MG63 (cell line): ENCODE data around the gene MPST. TPM values are rescaled to one million over a fixed set of nuclear protein-coding genes. Genes with fewer than 3 reads are reported as not detected.
"Not testable (repeated sequence)": the region's sequence is repeated elsewhere in the genome, so short reads cannot be mapped to it uniquely, and the experiment has no call there.

Experiments
- DNase-seq: peaks from one replicate; pipeline ENCODE4 v3.0.0-alpha.2; 2020
- H3K27me3 ChIP-seq: fragments of 250-450 bp; sonication (Bioruptor Pico); 2 replicates; pipeline ENCODE4 v1.5.1; 2020; ENCODE audit warnings: mild to moderate bottlenecking, moderate library complexity
- H3K36me3 ChIP-seq: fragments of 250-450 bp; sonication (Bioruptor Pico); 2 replicates; pipeline ENCODE4 v1.5.1; 2020; ENCODE audit warnings: mild to moderate bottlenecking, moderate library complexity
- H3K4me3 ChIP-seq: fragments of 250-450 bp; sonication (Bioruptor Pico); 2 replicates; pipeline ENCODE4 v1.5.1; 2020; ENCODE audit warnings: mild to moderate bottlenecking, moderate library complexity
- H3K9me3 ChIP-seq: fragments of 250-450 bp; sonication (Bioruptor Pico); 2 replicates; pipeline ENCODE4 v1.5.1; 2020; ENCODE audit warnings: mild to moderate bottlenecking, moderate library complexity
- total RNA-seq: library from RNA; depleted of rRNA; stranded (reverse); fragments of >200 nt; shearing (Covaris generic); gene quantifications from 2 replicates; pipeline ENCODE4 v1.2.3, GENCODE V29; 2014; ENCODE audit warnings: low replicate concordance

The MPST gene
- total RNA-seq, 1 experiment from 2014 or later = 95.7 TPM

- H3K27me3 ChIP-seq = no peaks in the 10 kb centered on the region
- no peaks in the 10 kb centered on the region for H3K36me3 ChIP-seq
- no peak overlapping the region for H3K4me3 ChIP-seq
- DNase-seq = no peak
- no peaks in the 10 kb centered on the region for H3K9me3 ChIP-seq
Measured at GRCh38 chr22:37060801-37061610, 41.5 kb downstream of the MPST start.

DNA sequence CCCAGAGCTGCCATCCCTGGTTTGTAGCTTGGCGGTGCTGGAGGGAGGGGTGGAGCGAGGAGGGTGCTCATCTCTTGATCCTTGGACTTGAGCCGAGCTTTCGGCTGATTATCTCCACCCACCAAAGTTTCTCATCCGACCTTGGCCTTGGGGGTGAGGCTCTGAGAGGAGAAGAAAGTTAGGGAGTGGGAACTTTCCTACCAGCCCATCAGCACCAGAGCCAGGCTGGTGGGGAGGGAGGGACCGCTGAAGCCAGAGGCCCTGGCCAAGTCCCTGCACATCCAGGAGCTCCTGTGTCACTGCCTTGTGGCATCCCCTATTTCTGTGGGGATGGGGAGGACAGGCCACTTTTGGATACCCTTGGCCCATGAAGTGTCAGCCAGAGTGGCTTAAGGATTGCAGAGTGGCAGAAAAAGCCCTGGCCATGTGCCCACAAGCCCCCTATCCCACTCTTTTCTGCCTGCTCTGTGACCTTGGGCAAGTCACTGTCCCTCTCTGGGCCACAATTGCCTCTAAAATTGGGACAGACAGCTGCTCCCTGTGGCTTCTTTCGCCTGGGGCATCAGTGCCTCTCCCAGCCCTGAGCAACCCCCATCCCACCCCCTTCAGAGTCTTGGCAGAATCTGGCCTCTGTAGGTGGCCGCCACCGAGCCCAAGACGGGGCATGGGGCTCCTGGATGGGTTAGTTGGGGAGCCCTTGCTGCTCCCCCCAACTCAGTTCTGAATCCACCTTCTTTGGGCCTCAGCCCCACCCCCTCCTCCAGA lies 42.3 kb downstream of the MPST start:
- DNase-seq = no peak
- Histone ChIP-seq H3K27me3 (no peaks in the 10 kb centered on the region), H3K9me3 (no peaks in the 10 kb centered on the region), H3K36me3 (no peaks in the 10 kb centered on the region), H3K4me3 (no peak overlapping the region)

- Histone ChIP-seq H3K36me3 (no peaks in the 10 kb centered on the region), H3K9me3 (no peaks in the 10 kb centered on the region), H3K4me3 (no peak overlapping the region), H3K27me3 (no peaks in the 10 kb centered on the region)
- DNase-seq = no peak
Measured at GRCh38 chr22:37062376-37062675, 42.8 kb downstream of the MPST start.

GRCh38 chr22:37062702-37063381 lies 43.3 kb downstream of the MPST start:
- no peak overlapping the region for H3K4me3 ChIP-seq
- no peaks in the 10 kb centered on the region for H3K9me3 ChIP-seq
- no peaks in the 10 kb centered on the region for H3K27me3 ChIP-seq
- DNase-seq = no peak
- no peaks in the 10 kb centered on the region for H3K36me3 ChIP-seq

DNA sequence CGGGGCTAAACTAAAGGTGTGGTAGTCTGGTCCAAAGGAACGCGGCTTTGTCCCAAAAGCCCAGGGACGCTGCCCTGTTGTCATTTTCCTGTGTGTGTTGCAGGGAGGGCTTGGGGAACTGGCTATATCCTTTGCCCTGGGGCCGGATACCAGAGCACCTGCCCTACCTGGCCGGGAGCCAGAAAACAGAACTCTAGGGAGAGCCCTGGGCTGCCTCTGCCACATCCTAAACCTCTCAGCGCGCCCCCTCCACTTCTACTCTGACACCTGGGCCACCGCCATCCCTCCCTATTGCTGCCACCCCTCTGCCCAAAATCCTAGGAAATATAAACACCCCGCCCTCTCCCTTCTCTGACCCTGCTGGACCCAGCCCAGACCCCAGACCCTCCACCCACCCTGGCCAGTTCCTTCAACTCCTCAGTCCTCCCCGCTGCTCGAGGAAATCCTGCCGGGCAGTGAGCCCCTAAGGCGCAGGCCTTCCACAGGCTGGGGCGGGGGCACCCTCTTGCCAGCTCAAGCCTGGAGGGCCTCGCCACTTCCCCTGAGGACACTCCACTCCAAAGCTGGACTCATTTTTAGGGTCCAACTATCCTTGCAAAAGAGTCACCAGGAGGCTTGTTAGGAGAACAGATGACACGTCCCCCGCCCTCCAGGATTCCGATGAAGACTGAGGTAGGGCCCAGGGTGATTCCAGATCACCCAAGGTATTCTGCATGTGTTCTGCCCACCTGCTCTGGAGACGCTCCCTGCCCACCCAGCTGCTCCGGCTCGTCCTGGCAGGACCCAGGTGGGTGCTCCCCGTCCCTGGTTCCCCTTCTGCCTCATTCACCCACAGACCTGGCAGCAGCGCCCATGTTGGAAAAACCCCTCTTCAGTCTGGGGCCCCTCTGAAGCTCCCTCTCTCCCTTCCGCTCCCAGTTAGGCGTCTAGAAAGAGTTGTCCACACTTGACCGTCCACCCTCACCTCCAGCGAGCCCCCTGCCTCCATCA lies 44.2 kb downstream of the MPST start:
- no peaks in the 10 kb centered on the region for H3K27me3 ChIP-seq
- no peak for DNase-seq
- no peaks in the 10 kb centered on the region for H3K36me3 ChIP-seq
- no peaks in the 10 kb centered on the region for H3K9me3 ChIP-seq
- H3K4me3 ChIP-seq = no peak overlapping the region

DNA sequence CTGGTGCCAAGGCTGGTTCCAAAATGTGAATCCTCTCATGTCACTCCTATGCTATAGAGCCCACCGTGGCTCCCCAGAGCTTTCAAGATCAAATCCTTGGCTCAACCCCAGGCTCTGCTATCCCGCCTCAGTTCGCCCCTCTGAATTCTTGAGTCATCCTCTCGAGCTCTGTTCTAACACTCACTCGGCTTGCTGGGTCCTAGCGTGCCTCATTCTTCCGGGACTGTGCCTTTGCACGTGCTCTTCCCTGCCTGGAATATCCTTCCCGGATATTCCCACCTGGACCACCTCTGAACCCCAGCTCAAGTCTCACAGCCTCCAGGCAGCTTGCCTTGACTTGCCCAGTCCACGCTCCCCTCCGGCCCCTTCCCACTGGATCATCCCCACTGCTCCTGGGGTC lies 45.0 kb downstream of the MPST start:
- no peak overlapping the region for H3K4me3 ChIP-seq

DNA sequence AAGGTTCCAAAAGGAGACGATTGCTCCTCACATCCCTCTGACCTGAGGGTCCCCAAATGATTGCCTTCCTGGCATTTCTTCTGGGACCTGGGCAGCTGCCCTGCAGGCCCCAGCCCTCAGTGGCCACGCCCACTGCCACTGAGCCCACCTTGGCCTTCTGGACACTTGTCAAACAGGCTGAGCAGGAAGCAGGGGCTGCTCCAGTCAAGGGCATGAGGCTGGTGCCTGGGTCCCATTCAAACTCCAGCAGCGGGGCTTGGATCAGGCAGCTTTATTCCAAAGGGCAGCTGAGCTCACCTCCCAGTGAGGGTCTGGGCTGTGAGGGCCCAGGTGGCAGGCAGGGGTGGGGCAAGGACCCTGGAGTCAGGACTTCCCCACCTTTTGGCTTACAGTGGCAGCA lies 45.6 kb downstream of the MPST start:
- Histone ChIP-seq H3K27me3 (no peaks in the 10 kb centered on the region), H3K4me3 (no peak overlapping the region), H3K9me3 (no peaks in the 10 kb centered on the region), H3K36me3 (no peaks in the 10 kb centered on the region)
- DNase-seq = no peak

More for the DNA sequence above, 45.0 kb downstream of the MPST start:
- H3K9me3 ChIP-seq = no peaks in the 10 kb centered on the region
- DNase-seq = no peak
- H3K36me3 ChIP-seq = no peaks in the 10 kb centered on the region
- no peaks in the 10 kb centered on the region for H3K27me3 ChIP-seq

GRCh38 chr22:37065961-37066360 lies 46.4 kb downstream of the MPST start:
- Histone ChIP-seq H3K4me3 (no peak overlapping the region), H3K9me3 (no peaks in the 10 kb centered on the region), H3K36me3 (no peaks in the 10 kb centered on the region), H3K27me3 (no peaks in the 10 kb centered on the region)
- DNase-seq = no peak

DNA sequence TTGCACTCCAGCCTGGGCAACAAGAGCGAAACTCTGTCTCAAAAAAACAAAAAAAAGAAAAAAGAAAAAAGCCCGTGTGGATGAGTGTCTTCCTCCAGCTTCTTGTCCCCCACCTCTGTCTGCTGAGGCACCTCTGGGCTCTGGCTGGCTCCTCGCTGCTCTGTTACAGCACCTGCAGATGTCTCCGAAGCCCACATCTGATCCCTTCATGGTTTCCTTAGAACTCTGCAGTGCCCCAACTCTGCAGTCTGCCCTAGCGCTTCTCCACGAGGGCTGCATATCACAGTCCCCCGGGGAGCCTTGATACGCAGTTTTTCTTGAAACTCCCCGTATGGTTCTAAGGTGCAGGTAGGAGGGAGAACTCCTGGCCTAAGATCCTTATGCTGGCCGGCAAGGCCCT lies 47.9 kb downstream of the MPST start:
- DNase-seq = no peak
- Histone ChIP-seq H3K27me3 (no peaks in the 10 kb centered on the region), H3K4me3 (no peak overlapping the region), H3K36me3 (no peaks in the 10 kb centered on the region), H3K9me3 (no peaks in the 10 kb centered on the region)

DNA sequence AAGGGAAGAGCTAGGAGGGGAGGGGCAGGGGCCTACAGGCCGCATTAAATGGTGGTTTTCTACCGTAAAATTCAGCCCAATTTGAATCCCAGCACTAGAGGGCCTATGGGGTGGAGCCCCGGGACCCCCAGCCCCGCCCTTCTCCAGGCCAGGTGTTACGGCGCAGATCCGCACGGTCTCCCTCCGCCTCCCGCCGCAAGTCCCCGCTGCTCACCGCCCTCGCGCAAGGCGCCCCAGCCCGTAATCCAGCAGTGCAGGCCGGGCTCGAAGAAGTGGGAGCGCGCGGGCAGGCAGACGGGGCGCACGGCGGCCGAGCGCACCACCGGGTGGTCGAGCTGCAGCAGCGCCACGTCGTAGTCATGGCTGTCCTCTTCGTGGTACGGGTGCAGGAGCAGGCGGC lies 49.3 kb downstream of the MPST start:
- Histone ChIP-seq H3K27me3 (peaks cover 4% of the 10 kb centered on the region), H3K9me3 (no peaks in the 10 kb centered on the region), H3K36me3 (no peaks in the 10 kb centered on the region), H3K4me3 (no peak overlapping the region)
- DNase-seq = no peak

GRCh38 chr22:37069319-37069718 lies 49.8 kb downstream of the MPST start:
- Histone ChIP-seq H3K4me3 (no peak overlapping the region), H3K36me3 (no peaks in the 10 kb centered on the region), H3K9me3 (no peaks in the 10 kb centered on the region), H3K27me3 (peaks cover 8% of the 10 kb centered on the region)
- no peak for DNase-seq

GRCh38 chr22:37069719-37070118 lies 50.2 kb downstream of the MPST start:
- Histone ChIP-seq H3K36me3 (no peaks in the 10 kb centered on the region), H3K27me3 (peaks cover 12% of the 10 kb centered on the region), H3K4me3 (no peak overlapping the region), H3K9me3 (no peaks in the 10 kb centered on the region)
- DNase-seq = no peak

GRCh38 chr22:37070334-37070733 lies 50.8 kb downstream of the MPST start:
- Histone ChIP-seq H3K4me3 (no peak overlapping the region), H3K36me3 (no peaks in the 10 kb centered on the region), H3K9me3 (no peaks in the 10 kb centered on the region)

GRCh38 chr22:37070744-37071143 lies 51.2 kb downstream of the MPST start:
- no peaks in the 10 kb centered on the region for H3K9me3 ChIP-seq
- H3K36me3 ChIP-seq = no peaks in the 10 kb centered on the region
- H3K4me3 ChIP-seq = no peak overlapping the region
- no peak for DNase-seq
- peaks cover 23% of the 10 kb centered on the region for H3K27me3 ChIP-seq

More at GRCh38 chr22:37070334-37070733, 50.8 kb downstream of the MPST start:
- H3K27me3 ChIP-seq = peaks cover 19% of the 10 kb centered on the region
- no peak for DNase-seq

- not testable (repeated sequence) for H3K36me3 ChIP-seq, DNase-seq, H3K4me3 ChIP-seq, H3K9me3 ChIP-seq
- peaks cover 35% of the 10 kb centered on the region for H3K27me3 ChIP-seq
Measured at GRCh38 chr22:37071850-37072592, 52.5 kb downstream of the MPST start.

GRCh38 chr22:37072673-37073072 lies 53.1 kb downstream of the MPST start:
- H3K27me3 ChIP-seq = peaks cover 42% of the 10 kb centered on the region
- no peaks in the 10 kb centered on the region for H3K9me3 ChIP-seq
- DNase-seq = no peak
- H3K4me3 ChIP-seq = no peak overlapping the region
- no peaks in the 10 kb centered on the region for H3K36me3 ChIP-seq
